Neuronal stem cell (in vitro differentiated cells): ENCODE measurements around the gene PCBP2.

Experiments
- DNase-seq: peaks from one replicate; pipeline ENCODE4 v3.0.0-alpha.2; 2013; ENCODE audit warnings: low spot score
- H2AFZ ChIP-seq: one replicate; pipeline ENCODE4 v1.6.1; 2013; ENCODE audit warnings: mild to moderate bottlenecking, low read length, inconsistent platforms
- H2AK5ac ChIP-seq: 2 replicates; pipeline ENCODE4 v1.6.1; 2013; ENCODE audit warnings: low read depth, mild to moderate bottlenecking, inconsistent platforms, low read length, moderate library complexity, mixed read lengths
- H2BK120ac ChIP-seq: 2 replicates; pipeline ENCODE4 v1.6.1; 2013; ENCODE audit warnings: low read depth, mild to moderate bottlenecking, inconsistent platforms, low read length, moderate library complexity, mixed read lengths
- H2BK12ac ChIP-seq: one replicate; pipeline ENCODE4 v1.6.1; 2013; ENCODE audit warnings: low read length, inconsistent platforms
- H2BK15ac ChIP-seq: 2 replicates; pipeline ENCODE4 v1.6.1; 2013; ENCODE audit warnings: mild to moderate bottlenecking, low read length, inconsistent platforms, mixed read lengths
- H2BK5ac ChIP-seq: one replicate; pipeline ENCODE4 v1.6.1; 2013; ENCODE audit warnings: inconsistent platforms, mild to moderate bottlenecking, low read length, moderate library complexity
- H3K14ac ChIP-seq: one replicate; pipeline ENCODE4 v1.6.1; 2013; ENCODE audit warnings: low read length, inconsistent platforms
- H3K18ac ChIP-seq: 2 replicates; pipeline ENCODE4 v1.6.1; 2013; ENCODE audit warnings: low read length, inconsistent platforms
- H3K23ac ChIP-seq: 2 replicates; pipeline ENCODE4 v1.6.1; 2013; ENCODE audit warnings: low read depth, mild to moderate bottlenecking, mixed read lengths, low read length, inconsistent platforms; ENCODE audit not compliant: poor library complexity
- H3K27ac ChIP-seq: replicated peaks from 3 replicates; pipeline ENCODE4 v1.5.1; 2013; ENCODE audit warnings: low read length, inconsistent platforms
- H3K27me3 ChIP-seq, 3 experiments: 2 replicates each; pipeline ENCODE4 v1.6.1; 2013; ENCODE audit warnings: low read length in 3 of 3, mild to moderate bottlenecking in 2 of 3, inconsistent platforms in 1 of 3, low read depth in 1 of 3, mixed read lengths in 1 of 3, moderate library complexity in 1 of 3; ENCODE audit not compliant: control insufficient read depth in 3 of 3, insufficient read depth in 3 of 3
- H3K36me3 ChIP-seq, 2 donors: replicated peaks in 1 of 2; 2 replicates each; pipeline ENCODE4 v1.6.1; 2013; ENCODE audit warnings: low read length in 2 of 2; ENCODE audit not compliant: control insufficient read depth in 2 of 2, insufficient read depth in 2 of 2
- H3K4ac ChIP-seq: 2 replicates; pipeline ENCODE4 v1.6.1; 2013; ENCODE audit warnings: inconsistent platforms, mild to moderate bottlenecking, low read length, moderate library complexity
- H3K4me1 ChIP-seq, 2 donors: 1 replicate in 1 of 2; 2 replicates in 1 of 2; pipeline ENCODE4 v1.6.1; 2013; ENCODE audit warnings: low read length in 2 of 2, low read depth in 1 of 2; ENCODE audit not compliant: control insufficient read depth in 2 of 2, insufficient read depth in 1 of 2
- H3K4me2 ChIP-seq: one replicate; pipeline ENCODE4 v1.6.1; 2013; ENCODE audit warnings: mild to moderate bottlenecking, low read length, inconsistent platforms; ENCODE audit not compliant: insufficient read depth, poor library complexity, severe bottlenecking
- H3K4me3 ChIP-seq, 2 donors: 2 replicates each; pipeline ENCODE4 v1.5.1; 2013; ENCODE audit warnings: low read length in 2 of 2, mild to moderate bottlenecking in 2 of 2, inconsistent platforms in 1 of 2, moderate library complexity in 1 of 2
- H3K79me1 ChIP-seq: one replicate; pipeline ENCODE4 v1.6.1; 2013; ENCODE audit warnings: low read depth, mild to moderate bottlenecking, inconsistent platforms, low read length, moderate library complexity
- H3K9ac ChIP-seq: one replicate; pipeline ENCODE4 v1.6.1; 2013; ENCODE audit warnings: mild to moderate bottlenecking, low read depth, low read length, inconsistent platforms; ENCODE audit not compliant: poor library complexity
- H3K9me3 ChIP-seq, 2 donors: replicated peaks in 1 of 2; 2 replicates each; pipeline versions ENCODE3 to v1.6.1; 2013; ENCODE audit warnings: low read length in 2 of 2, mild to moderate bottlenecking in 2 of 2, inconsistent platforms in 1 of 2, low read depth in 1 of 2, mixed read lengths in 1 of 2, moderate library complexity in 1 of 2; ENCODE audit not compliant: control insufficient read depth in 2 of 2, insufficient read depth in 1 of 2
- H4K8ac ChIP-seq: one replicate; pipeline ENCODE4 v1.6.1; 2013; ENCODE audit warnings: low read depth, mild to moderate bottlenecking, inconsistent platforms, low read length, moderate library complexity
- H4K91ac ChIP-seq: one replicate; pipeline ENCODE4 v1.6.1; 2013; ENCODE audit warnings: low read length, low read depth, mild to moderate bottlenecking, inconsistent platforms; ENCODE audit not compliant: poor library complexity
- WGBS, 2 donors: extraction: QIAGEN DNeasy Blood & Tissue Kit; methylation state at CpG; one replicate each; pipeline ENCODE4 v1.1.7; 2013; ENCODE audit warnings: missing lambda C conversion rate in 2 of 2, mixed read lengths in 1 of 2; ENCODE audit not compliant: insufficient read length in 2 of 2, insufficient replicate concordance in 1 of 2; ENCODE audit errors: extremely low coverage in 2 of 2; 5-methylcytosine and 5-hydroxymethylcytosine counted together

Gene PCBP2

DNA sequence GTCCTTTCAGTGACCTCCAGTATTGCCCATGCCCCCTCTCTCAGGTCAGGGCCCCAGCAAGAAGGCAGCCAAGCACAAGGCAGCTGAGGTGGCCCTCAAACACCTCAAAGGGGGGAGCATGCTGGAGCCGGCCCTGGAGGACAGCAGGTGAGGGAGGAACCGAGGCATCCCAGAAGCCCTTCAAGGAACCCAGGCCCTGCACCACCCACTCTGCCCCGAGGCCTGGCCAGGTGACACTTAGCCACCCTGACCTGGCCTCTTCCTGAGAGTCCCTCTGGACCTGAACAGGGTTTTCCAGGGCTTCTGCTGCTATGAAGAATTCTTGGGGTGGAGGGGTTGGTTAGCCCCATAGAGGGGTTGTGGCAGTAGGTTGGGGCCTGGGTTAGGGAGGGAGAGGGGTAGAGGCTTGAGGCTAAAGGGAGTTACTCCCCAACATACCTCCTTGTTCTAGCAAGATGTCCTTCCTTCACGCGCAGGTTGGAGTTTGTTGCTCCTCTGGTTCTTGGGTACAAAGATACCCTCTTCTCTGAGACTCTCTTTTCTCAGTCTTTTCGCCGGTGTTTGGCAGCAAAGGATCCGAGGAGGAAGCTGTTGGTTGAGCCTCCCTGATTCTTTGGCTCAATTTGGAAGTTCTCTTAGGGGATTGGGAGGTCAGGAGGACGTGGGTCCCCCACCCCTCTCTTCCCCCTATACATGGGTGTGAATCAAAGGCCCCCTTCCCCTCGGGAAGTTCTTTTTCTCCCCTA is 51.3 kb downstream of the PCBP2 start:
- Histone ChIP-seq H2BK15ac (no peak overlapping the region), H2BK12ac (no peak overlapping the region), H2AFZ (no peak overlapping the region), H2AK5ac (no peak overlapping the region), H3K36me3 (peaks cover 13 to 52% of the 10 kb centered on the region in 2 donors), H3K4ac (no peak overlapping the region), H2BK5ac (no peak overlapping the region), H3K18ac (no peak overlapping the region), H3K27ac (no peak overlapping the region), H4K8ac (no peak overlapping the region), H3K79me1 (peaks cover 6% of the 10 kb centered on the region), H3K4me2 (no peak overlapping the region), H3K4me1 (peaks cover 21 to 23% of the 10 kb centered on the region in 2 donors), H2BK120ac (no peak overlapping the region), H3K23ac (no peak overlapping the region), H3K14ac (no peak overlapping the region), H3K9me3 (no peaks in the 10 kb centered on the region), H3K9ac (no peak overlapping the region), H3K4me3 (no peak overlapping the region), H4K91ac (no peak overlapping the region), H3K27me3 (no peaks in the 10 kb centered on the region)
- no peak for DNase-seq
- WGBS, 2 donors, result no CpG with 5 or more reads among the region's 10 CpGs

DNA sequence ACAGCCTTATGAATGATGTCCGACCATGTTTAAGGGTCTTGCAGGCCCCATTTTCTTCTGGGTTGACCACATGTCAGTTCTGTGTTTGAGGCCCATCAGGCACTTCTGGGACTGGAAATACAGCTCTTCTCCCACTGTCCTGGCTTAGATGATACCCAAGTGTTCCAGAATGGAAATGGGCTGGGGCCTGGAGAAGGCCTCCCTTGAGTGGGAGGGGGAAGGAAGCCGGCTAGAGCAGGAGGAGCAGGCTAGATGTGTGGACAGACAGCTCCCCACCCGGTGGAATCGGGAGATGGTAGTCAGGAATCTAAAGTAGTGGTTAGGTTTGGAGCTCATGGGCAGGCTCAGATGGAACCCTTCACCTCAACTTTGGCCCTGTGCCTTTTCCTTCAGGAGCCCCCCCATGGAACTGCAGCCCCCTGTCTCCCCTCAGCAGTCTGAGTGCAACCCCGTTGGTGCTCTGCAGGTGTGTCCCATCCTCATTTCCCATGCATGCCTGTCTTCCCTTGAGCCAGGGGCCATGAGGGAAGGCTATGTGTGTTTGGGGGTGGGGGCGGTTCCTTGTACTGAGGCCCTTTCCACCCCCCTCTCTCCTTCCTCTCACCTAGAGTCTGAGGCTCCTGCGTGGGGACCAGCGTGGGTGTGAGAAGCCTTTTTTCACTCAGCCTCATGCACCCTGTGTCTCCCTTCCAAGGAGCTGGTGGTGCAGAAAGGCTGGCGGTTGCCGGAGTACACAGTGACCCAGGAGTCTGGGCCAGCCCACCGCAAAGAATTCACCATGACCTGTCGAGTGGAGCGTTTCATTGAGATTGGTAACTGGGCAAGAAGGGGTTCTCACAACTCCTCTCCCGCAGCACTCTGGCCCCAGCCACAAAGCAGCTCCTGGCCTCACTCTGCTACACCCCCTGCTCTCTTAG is 52.4 kb downstream of the PCBP2 start:
- Histone ChIP-seq H3K27me3 (no peaks in the 10 kb centered on the region), H2AFZ (no peak overlapping the region), H3K9me3 (no peaks in the 10 kb centered on the region), H3K23ac (no peak overlapping the region), H3K27ac (no peak overlapping the region), H3K4me2 (no peak overlapping the region), H3K4me3 (no peak overlapping the region), H2BK120ac (no peak overlapping the region), H2BK12ac (no peak overlapping the region), H2BK5ac (no peak overlapping the region), H2BK15ac (no peak overlapping the region), H3K9ac (no peak overlapping the region), H3K4me1 (peaks cover 15 to 16% of the 10 kb centered on the region in 2 donors), H4K8ac (no peak overlapping the region), H3K14ac (no peak overlapping the region), H4K91ac (no peak overlapping the region), H3K36me3 (peaks cover 13 to 52% of the 10 kb centered on the region in 2 donors), H2AK5ac (no peak overlapping the region), H3K4ac (no peak overlapping the region), H3K79me1 (peaks cover 6% of the 10 kb centered on the region), H3K18ac (no peak overlapping the region)
- WGBS, 2 donors, result no CpG with 5 or more reads among the region's 14 CpGs
- DNase-seq, result no peak

DNA sequence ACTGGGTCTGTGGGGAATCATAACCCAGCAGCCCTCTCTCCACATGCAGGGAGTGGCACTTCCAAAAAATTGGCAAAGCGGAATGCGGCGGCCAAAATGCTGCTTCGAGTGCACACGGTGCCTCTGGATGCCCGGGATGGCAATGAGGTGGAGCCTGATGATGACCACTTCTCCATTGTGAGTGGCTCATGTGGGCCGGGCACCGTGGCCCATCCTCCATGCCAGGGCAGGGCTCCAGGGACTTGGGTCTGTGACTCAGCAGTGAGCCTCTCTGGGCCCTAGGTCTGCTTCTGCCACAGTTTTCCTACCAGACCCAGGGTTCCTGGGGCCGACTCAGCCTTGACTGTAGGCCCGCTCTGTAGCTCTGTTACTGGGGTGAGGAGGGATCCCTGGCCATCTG is 53.2 kb downstream of the PCBP2 start:
- Histone ChIP-seq H3K4me2 (no peak overlapping the region), H3K9ac (peak overlapping the region; percentile 1), H2BK15ac (no peak overlapping the region), H3K4me3 (no peak overlapping the region), H2AFZ (no peak overlapping the region), H3K14ac (no peak overlapping the region), H2BK5ac (no peak overlapping the region), H2BK120ac (no peak overlapping the region), H3K9me3 (no peaks in the 10 kb centered on the region), H3K36me3 (peaks cover 13 to 52% of the 10 kb centered on the region in 2 donors), H3K23ac (no peak overlapping the region), H3K18ac (no peak overlapping the region), H4K91ac (no peak overlapping the region), H2BK12ac (no peak overlapping the region), H3K4ac (no peak overlapping the region), H2AK5ac (no peak overlapping the region), H3K79me1 (peaks cover 6% of the 10 kb centered on the region), H3K4me1 (peaks cover 11 to 12% of the 10 kb centered on the region in 2 donors), H4K8ac (no peak overlapping the region), H3K27me3 (no peaks in the 10 kb centered on the region), H3K27ac (no peak overlapping the region)
- DNase-seq, result no peak
- no CpG with 5 or more reads among the region's 10 CpGs for WGBS, 2 donors
